ENCODE data around the gene ANTXR2. TPM values are rescaled to one million over a fixed set of nuclear protein-coding genes. Genes with fewer than 3 reads are reported as not detected.

The ANTXR2 gene
- polyA plus RNA-seq, 1 of the 3 experiments (the other 2 are of a cell fraction) = 48.8 TPM

DNA sequence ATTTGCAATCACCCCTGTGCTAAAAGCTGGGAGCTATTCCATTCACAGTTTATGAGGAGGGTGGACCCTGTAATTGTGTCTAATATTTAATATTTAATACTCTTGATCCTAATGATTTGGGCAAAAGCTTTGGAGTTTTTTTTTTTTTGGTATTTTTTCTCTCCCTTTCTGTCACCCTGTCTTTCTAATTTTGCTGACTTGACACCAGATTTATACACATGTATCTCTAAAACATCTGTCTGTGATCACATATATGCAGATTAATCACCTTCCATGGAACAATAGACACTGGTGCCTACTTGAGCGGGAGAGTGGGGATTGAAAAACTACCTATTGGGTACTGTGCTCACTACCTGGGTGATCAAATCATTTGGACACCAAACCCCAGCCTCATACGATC is 18.7 kb upstream of the ANTXR2 start:
- WGBS (ENCODE audit: low lambda C conversion rate) = 93% methylated on average over 2 of the region's 2 CpGs

More for the DNA sequence above, 18.7 kb upstream of the ANTXR2 start:
- no peaks in the 10 kb centered on the region for H3K9me3 ChIP-seq
- ChIA-PET POLR2A (no interaction called here), CTCF (interaction anchor here (1.6 kb wide), 1 partner anchor 9 kb away, joined by 3 read pairs; no protein-coding TSS in a partner anchor)
- H3K4me3 ChIP-seq (ENCODE audit: low read depth in 2 of 2, low read length in 1 of 2) = no peak overlapping the region
- H3K9ac ChIP-seq = no peak overlapping the region
- no peaks in the 10 kb centered on the region for H3K79me2 ChIP-seq (ENCODE audit: insufficient read depth)
- no peaks in the 10 kb centered on the region for H3K36me3 ChIP-seq (replicated peaks in 1 of 2; ENCODE audit: control insufficient read depth in 1 of 2, insufficient read depth in 2 of 2, low read length in 1 of 2)
- TF ChIP-seq, protein P1, sequence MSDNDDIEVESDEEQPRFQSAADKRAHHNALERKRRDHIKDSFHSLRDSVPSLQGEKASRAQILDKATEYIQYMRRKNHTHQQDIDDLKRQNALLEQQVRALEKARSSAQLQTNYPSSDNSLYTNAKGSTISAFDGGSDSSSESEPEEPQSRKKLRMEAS (IDR thresholded peaks at IDR 0.05; ENCODE audit: low read depth) = no peak
- TF ChIP-seq POLR2AphosphoS5 (IDR thresholded peaks at IDR 0.05; ENCODE audit: low read depth, low read length) = no peak
- no peak for TF ChIP-seq SMC3 (IDR thresholded peaks at IDR 0.05; ENCODE audit: low read depth, low read length)
- no peak for TF ChIP-seq TAF1 (IDR thresholded peaks at IDR 0.05; ENCODE audit: borderline replicate concordance, low read depth, low read length)
- TF ChIP-seq, protein P2, sequence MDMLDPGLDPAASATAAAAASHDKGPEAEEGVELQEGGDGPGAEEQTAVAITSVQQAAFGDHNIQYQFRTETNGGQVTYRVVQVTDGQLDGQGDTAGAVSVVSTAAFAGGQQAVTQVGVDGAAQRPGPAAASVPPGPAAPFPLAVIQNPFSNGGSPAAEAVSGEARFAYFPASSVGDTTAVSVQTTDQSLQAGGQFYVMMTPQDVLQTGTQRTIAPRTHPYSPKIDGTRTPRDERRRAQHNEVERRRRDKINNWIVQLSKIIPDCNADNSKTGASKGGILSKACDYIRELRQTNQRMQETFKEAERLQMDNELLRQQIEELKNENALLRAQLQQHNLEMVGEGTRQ (IDR thresholded peaks at IDR 0.05; ENCODE audit: borderline replicate concordance, low read depth, low read length) = no peak
- no peak for TF ChIP-seq GABPA (IDR thresholded peaks at IDR 0.05; ENCODE audit: low read depth)
- TF ChIP-seq FOSL2 (IDR thresholded peaks at IDR 0.05; ENCODE audit: borderline replicate concordance, low read depth) = no peak
- TF ChIP-seq EP300 (IDR thresholded peaks at IDR 0.05; ENCODE audit: borderline replicate concordance in 1 of 2, low read depth in 1 of 2, low read length in 1 of 2) = no peak
- TF ChIP-seq RAD21 (IDR thresholded peaks at IDR 0.05; ENCODE audit: low read length) = no peak
- TF ChIP-seq GATA2 (CRISPR knock-in tag; IDR thresholded peaks at IDR 0.05) = no peak
- TF ChIP-seq, protein P3, sequence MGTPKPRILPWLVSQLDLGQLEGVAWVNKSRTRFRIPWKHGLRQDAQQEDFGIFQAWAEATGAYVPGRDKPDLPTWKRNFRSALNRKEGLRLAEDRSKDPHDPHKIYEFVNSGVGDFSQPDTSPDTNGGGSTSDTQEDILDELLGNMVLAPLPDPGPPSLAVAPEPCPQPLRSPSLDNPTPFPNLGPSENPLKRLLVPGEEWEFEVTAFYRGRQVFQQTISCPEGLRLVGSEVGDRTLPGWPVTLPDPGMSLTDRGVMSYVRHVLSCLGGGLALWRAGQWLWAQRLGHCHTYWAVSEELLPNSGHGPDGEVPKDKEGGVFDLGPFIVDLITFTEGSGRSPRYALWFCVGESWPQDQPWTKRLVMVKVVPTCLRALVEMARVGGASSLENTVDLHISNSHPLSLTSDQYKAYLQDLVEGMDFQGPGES (IDR thresholded peaks at IDR 0.05; ENCODE audit: low read depth, low read length) = no peak
- TF ChIP-seq, protein P4, sequence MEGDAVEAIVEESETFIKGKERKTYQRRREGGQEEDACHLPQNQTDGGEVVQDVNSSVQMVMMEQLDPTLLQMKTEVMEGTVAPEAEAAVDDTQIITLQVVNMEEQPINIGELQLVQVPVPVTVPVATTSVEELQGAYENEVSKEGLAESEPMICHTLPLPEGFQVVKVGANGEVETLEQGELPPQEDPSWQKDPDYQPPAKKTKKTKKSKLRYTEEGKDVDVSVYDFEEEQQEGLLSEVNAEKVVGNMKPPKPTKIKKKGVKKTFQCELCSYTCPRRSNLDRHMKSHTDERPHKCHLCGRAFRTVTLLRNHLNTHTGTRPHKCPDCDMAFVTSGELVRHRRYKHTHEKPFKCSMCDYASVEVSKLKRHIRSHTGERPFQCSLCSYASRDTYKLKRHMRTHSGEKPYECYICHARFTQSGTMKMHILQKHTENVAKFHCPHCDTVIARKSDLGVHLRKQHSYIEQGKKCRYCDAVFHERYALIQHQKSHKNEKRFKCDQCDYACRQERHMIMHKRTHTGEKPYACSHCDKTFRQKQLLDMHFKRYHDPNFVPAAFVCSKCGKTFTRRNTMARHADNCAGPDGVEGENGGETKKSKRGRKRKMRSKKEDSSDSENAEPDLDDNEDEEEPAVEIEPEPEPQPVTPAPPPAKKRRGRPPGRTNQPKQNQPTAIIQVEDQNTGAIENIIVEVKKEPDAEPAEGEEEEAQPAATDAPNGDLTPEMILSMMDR (IDR thresholded peaks at IDR 0.05) = no peak
- TF ChIP-seq NFIC (IDR thresholded peaks at IDR 0.05; ENCODE audit: borderline replicate concordance) = no peak
- no peak for TF ChIP-seq TCF12 (IDR thresholded peaks at IDR 0.05)
- TF ChIP-seq, protein P5, sequence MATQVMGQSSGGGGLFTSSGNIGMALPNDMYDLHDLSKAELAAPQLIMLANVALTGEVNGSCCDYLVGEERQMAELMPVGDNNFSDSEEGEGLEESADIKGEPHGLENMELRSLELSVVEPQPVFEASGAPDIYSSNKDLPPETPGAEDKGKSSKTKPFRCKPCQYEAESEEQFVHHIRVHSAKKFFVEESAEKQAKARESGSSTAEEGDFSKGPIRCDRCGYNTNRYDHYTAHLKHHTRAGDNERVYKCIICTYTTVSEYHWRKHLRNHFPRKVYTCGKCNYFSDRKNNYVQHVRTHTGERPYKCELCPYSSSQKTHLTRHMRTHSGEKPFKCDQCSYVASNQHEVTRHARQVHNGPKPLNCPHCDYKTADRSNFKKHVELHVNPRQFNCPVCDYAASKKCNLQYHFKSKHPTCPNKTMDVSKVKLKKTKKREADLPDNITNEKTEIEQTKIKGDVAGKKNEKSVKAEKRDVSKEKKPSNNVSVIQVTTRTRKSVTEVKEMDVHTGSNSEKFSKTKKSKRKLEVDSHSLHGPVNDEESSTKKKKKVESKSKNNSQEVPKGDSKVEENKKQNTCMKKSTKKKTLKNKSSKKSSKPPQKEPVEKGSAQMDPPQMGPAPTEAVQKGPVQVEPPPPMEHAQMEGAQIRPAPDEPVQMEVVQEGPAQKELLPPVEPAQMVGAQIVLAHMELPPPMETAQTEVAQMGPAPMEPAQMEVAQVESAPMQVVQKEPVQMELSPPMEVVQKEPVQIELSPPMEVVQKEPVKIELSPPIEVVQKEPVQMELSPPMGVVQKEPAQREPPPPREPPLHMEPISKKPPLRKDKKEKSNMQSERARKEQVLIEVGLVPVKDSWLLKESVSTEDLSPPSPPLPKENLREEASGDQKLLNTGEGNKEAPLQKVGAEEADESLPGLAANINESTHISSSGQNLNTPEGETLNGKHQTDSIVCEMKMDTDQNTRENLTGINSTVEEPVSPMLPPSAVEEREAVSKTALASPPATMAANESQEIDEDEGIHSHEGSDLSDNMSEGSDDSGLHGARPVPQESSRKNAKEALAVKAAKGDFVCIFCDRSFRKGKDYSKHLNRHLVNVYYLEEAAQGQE (IDR thresholded peaks at IDR 0.05; ENCODE audit: low read depth, low read length) = no peak
- TF ChIP-seq, protein P6, sequence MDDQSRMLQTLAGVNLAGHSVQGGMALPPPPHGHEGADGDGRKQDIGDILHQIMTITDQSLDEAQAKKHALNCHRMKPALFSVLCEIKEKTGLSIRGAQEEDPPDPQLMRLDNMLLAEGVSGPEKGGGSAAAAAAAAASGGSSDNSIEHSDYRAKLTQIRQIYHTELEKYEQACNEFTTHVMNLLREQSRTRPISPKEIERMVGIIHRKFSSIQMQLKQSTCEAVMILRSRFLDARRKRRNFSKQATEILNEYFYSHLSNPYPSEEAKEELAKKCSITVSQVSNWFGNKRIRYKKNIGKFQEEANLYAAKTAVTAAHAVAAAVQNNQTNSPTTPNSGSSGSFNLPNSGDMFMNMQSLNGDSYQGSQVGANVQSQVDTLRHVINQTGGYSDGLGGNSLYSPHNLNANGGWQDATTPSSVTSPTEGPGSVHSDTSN (IDR thresholded peaks at IDR 0.05) = no peak
- TF ChIP-seq EZH2phosphoT487 (IDR thresholded peaks at IDR 0.05; ENCODE audit: borderline replicate concordance, low read depth) = no peak
- TF ChIP-seq JUND (IDR thresholded peaks at IDR 0.05) = no peak
- no peaks in the 10 kb centered on the region for H3K9me2 ChIP-seq
- peaks cover 3 to 4% of the 10 kb centered on the region in 2 experiments; a peak in 2 of 4 replicates for H3K4me1 ChIP-seq (ENCODE audit: control insufficient read depth in 1 of 2, insufficient read depth in 2 of 2, low read depth in 1 of 2, low read length in 1 of 2)
- H3F3A ChIP-seq (replicated peaks; ENCODE audit: insufficient read depth) = no peaks in the 10 kb centered on the region
- no peaks in the 10 kb centered on the region for H4K20me1 ChIP-seq (ENCODE audit: insufficient read depth)
- no peak for DNase-seq
- no peaks in the 10 kb centered on the region for H3K27me3 ChIP-seq (ENCODE audit: insufficient read depth)
- no peak overlapping the region for H3K27ac ChIP-seq (ENCODE audit: low read depth in 2 of 2, low read length in 1 of 2)
- H3K4me2 ChIP-seq = no peak overlapping the region
- no peak overlapping the region for H2AFZ ChIP-seq (ENCODE audit: low read depth)
